Activated T-cell treated with anti-CD3 and anti-CD28 coated beads for 4 hours (primary cell): ENCODE results near the gene PRKCH.

Source experiments
- DNase-seq: peaks from one replicate; pipeline ENCODE4 v3.0.0-alpha.2; 2020

PRKCH gene

GRCh38 chr14:61557262-61557661 lies 235.9 kb downstream of the PRKCH start:
- no peak for DNase-seq

GRCh38 chr14:61557854-61558253 lies 236.5 kb downstream of the PRKCH start:
- no peak for DNase-seq

GRCh38 chr14:61558271-61558670 lies 236.9 kb downstream of the PRKCH start:
- DNase-seq: no peak

- DNase-seq: no peak
Observed at GRCh38 chr14:61559641-61560201, 238.3 kb downstream of the PRKCH start.

GRCh38 chr14:61560323-61560722 lies 238.9 kb downstream of the PRKCH start:
- no peak for DNase-seq

GRCh38 chr14:61561104-61561503 lies 239.7 kb downstream of the PRKCH start:
- DNase-seq: no peak

GRCh38 chr14:61561657-61562276 lies 240.4 kb downstream of the PRKCH start:
- no peak for DNase-seq

- no peak for DNase-seq
Observed at GRCh38 chr14:61562321-61563161, 241.2 kb downstream of the PRKCH start.

GRCh38 chr14:61563162-61563511 lies 241.8 kb downstream of the PRKCH start:
- no peak for DNase-seq

- no peak for DNase-seq
Observed at GRCh38 chr14:61563880-61564617, 242.7 kb downstream of the PRKCH start.

- no peak for DNase-seq
Observed at GRCh38 chr14:61564618-61565091, 243.3 kb downstream of the PRKCH start.

- DNase-seq: no peak
Observed at GRCh38 chr14:61565181-61565580, 243.8 kb downstream of the PRKCH start.

- no peak for DNase-seq
Observed at GRCh38 chr14:61565836-61566536, 244.6 kb downstream of the PRKCH start.

- no peak for DNase-seq
Observed at GRCh38 chr14:61566537-61567225, 245.3 kb downstream of the PRKCH start.

GRCh38 chr14:61567838-61568571 lies 246.6 kb downstream of the PRKCH start:
- no peak for DNase-seq

GRCh38 chr14:61568572-61569011 lies 247.2 kb downstream of the PRKCH start:
- DNase-seq: peak; percentile 55

GRCh38 chr14:61569308-61569707 lies 247.9 kb downstream of the PRKCH start:
- DNase-seq: no peak

- DNase-seq: no peak
Observed at GRCh38 chr14:61569812-61570548, 248.6 kb downstream of the PRKCH start.

- no peak for DNase-seq
Observed at GRCh38 chr14:61570549-61571290, 249.3 kb downstream of the PRKCH start.

- DNase-seq: no peak
Observed at GRCh38 chr14:61571917-61572316, 250.5 kb downstream of the PRKCH start.
